NCI-H2081 treated with DMSO at 0.1 percent for 48 hours (cell line): ENCODE results near the gene CDK8.

Source experiments
- DNase-seq: peaks from one replicate; lab custom pipeline; 2025; lab: John Stamatoyannopoulos, UW

The CDK8 gene

GRCh38 chr13:26384587-26384986 is 130.7 kb downstream of the CDK8 start:
- DNase-seq: no peak

DNA sequence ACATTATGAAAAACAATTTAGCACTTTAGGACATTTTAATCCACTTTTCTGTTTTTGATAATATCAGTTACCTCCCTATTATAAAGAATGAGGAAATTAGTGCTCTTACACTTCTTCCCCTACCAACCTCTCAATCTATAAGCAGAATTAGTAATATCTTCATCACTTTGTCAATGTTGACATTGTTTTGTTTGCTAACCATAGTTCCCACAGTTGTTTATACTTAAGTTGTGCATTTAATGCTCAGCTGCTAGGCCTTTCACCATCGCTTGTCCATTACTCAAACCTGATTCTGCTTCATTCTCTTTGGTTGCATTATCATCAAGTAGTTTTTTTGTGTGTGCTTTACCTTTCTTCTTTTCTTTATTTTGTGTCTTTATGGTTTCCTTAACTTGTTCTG is 132.1 kb downstream of the CDK8 start:
- no peak for DNase-seq

DNA sequence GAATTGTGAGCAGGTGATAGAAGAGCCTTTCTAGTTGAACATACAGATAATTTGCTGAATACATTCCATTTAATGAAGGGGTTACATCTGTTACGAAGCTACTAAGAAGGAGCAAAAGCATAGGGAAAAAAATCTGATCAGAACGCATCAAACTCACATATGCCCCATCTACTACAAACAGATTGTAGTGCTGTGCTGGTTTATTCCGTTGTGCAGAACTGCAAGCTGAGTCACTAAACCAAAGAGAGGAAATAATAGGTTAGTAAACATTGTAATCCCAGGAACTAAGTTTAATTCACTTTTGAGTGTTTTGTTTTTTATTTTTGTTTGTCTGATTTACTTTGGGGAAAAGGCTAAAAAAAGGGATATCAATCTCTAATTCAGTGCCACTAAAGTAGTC is 136.3 kb downstream of the CDK8 start:
- no peak for DNase-seq

DNA sequence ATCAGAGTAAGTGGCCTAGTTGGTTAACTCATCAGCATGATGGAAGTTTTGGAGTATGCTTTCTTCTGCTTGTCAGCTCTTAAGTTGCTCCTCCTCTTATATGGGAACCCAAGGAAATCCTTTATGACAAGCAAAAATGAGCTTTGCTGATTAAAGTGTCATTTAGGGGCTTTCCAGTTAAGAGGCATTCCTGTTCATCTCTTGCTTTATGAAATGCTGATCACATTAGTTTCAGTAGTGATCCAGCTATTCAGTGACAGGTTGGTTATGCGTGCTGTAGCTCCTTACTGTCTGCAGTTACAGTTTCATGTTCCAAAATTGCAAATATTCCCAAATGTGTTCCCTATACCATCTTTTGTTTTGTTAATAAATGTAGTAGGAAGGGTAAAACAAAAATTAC is 146.6 kb downstream of the CDK8 start:
- no peak for DNase-seq

DNA sequence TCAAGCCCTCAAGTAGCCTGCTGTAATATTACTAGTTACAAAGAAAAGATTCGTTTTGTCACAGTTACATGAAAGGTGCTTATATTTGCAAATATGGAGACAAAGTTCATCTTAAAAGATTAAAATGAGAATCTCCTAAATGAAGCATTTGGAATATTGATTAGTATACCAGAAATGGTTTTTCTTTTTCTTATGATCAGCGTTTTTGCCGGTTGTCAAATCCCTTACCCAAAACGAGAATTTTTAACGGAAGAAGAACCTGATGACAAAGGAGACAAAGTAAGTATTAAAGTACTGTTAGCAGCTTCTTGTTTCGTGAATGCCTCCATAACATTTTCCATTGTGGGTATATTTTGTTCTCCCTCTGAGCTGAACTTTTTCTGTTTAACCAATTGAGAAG is 147.1 kb downstream of the CDK8 start:
- no peak for DNase-seq

DNA sequence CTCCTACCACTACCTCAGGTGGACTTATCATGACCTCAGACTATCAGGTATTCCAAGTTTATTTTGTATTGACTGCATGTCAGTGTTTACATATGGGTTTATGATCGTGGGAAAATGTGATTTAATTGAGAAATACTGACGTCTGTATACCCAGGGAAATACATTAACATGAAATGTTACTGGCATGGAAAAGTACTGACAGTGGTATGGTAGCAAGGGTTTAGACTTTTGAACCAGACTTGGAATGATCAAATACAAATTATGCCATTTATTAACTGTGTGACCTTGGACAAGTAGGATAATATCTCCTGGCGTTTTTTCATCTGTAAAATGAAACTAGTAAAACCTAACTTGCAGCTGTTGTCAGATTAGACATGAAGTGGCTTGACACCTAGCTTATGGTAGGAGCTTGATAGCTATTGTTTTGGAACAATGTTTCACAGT is 147.7 kb downstream of the CDK8 start:
- DNase-seq: no peak

GRCh38 chr13:26406791-26407190 is 152.9 kb downstream of the CDK8 start:
- no peak for DNase-seq

DNA sequence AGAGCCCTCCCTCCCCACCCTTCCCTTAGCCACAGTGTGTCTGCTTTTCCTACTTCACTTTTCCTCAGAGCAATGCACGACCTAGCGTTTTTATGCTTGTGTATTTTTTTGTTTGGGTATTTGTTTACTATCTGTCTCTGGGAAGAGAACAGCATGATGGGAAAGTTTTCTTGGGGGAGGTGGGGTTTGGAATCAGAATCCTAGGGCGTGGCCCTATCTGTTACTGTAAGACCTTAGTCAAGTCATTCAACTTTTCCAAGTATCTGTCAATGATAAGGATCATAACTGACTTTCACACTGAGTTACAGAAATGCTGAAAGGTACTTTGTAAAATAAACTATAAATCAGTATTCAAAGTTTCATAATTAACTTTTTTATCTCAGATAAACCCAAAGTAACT is 157.3 kb downstream of the CDK8 start:
- DNase-seq: no peak

GRCh38 chr13:26412263-26412662 is 158.3 kb downstream of the CDK8 start:
- no peak for DNase-seq

DNA sequence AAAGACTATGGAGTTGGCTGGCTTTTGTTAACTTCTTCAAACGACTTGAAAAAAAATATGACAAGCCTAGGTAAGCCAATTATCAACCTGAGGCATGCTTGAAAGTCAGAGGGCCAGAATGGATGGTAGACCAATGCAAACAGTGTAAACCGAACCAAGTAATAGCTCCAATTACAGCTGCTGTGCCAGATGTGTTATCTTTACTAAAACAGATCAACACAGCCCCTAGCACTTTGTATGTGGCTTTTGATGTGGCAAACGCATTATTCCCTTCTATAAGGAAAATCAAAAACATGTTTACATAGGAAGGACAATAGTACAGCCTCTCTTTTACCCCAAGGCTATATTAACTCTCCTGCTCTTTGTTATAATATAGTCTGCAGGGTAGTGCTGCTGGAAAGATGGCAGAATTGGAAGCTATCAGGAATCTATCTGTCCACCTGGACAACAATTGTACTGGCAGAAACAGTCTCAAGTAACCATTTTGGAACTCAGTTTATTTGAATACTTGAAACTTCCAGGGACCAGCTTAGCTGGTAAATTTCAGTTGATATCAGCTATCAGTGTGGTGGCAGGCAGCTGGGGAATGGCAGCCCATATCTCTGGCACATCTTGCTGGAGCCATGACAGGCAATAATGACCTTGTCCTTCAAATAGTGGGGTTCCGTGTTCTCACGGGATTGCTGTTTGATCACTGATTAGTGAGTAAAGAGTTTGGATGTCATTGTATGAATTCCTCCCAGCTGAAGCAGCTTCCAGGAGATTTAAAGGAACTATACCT is 159.2 kb downstream of the CDK8 start:
- no peak for DNase-seq

GRCh38 chr13:26420282-26420960 is 166.5 kb downstream of the CDK8 start:
- DNase-seq: no peak

DNA sequence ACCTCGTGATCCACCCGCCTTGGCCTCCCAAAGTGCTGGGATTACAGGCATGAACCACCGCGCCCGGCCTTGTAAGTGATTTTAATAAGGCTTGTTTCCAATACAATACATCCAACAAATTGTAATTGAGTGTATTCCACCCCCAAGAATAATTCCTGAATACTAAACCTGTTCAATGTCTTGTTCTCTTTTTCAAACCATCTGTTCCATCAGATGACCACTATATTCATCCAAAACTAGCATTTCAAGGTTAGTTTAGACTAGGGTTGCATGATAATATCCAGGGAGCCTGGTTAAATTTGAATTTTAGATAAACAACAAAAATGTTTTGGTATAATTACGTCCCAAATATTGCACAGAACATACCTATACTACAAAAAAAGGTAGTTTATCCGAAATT is 168.1 kb downstream of the CDK8 start:
- no peak for DNase-seq

GRCh38 chr13:26423629-26424028 is 169.7 kb downstream of the CDK8 start:
- DNase-seq: no peak

DNA sequence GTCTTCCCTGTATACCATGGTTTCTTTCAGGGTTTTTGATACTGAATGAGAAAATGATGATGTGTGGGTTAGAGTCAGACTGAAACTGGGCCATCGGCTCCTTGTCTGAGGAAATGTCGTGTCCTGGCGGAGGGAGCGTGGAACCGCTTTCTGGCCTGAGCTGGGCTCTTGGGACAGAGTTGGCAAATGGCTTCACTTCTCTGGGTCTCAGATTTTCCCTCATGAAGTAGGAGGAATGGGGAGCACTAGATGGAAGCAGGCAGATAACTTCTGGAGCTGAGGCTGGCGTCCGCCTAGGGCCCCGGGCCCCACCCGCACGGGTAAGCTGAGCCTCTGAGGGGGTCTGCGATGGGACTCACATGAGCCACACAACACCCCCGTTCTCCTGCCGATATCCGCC is 170.3 kb downstream of the CDK8 start:
- no peak for DNase-seq

GRCh38 chr13:26425443-26426358 is 171.8 kb downstream of the CDK8 start:
- no peak for DNase-seq

DNA sequence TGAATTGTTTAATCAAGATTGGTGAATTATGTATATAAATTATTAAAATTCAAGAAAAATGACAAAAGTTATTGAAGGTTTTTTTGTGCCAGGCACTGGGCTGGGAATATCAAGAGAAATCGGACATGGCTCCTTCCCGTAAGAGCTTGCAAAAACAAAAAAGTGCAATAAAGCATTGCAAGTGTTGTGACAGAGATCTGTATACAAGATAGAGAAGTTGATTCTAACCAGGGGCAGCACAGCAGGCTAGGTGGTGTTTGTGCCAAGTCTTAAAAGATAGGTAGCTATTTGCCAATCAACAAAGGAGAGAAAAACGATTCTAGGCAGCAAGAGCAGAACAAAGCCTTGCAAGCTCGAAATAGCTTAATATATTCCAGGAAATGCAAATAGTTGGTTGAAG is 179.8 kb downstream of the CDK8 start:
- no peak for DNase-seq

GRCh38 chr13:26435171-26435570 is 181.2 kb downstream of the CDK8 start:
- no peak for DNase-seq

DNA sequence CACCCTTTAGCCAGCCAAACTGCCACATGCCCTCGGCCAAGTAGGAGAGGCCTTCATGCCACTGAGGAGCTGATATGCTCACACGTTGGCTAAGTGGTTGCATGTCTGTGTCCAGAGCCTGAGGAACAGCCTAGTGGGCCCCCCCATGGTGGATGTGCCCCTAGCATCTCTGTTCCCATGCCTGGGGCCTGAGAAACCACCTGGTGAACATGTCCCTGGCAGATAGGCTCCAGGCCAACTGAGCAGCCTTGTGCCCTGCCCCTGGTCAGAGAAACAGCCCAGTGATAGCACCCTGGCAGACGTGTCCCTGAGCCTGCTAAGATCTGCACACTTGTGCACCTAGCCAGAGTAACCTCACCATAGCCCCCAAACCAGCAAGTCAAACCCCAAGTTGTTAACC is 181.7 kb downstream of the CDK8 start:
- DNase-seq: no peak

- no peak for DNase-seq
Measured at GRCh38 chr13:26436914-26437313, 183.0 kb downstream of the CDK8 start.

DNA sequence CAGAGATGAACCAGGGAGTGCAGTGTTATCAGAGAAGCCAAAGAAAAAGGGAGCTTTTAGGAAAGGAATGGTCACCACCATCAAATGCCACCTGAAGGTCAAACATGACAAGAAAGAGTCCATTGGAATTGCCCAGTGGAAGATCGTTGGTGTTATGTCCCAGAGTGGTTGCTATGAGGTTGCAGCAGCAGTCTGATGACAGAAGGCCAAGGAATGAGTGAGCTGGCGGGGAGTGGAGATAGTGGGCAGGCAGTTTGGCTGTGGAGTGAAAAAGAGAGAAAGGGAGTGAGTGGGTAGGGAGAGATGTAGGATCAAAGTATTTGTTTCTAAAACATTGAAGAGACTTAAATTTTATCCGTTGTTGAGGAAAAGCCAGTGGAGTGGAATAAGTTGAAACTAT is 186.2 kb downstream of the CDK8 start:
- DNase-seq: no peak

DNA sequence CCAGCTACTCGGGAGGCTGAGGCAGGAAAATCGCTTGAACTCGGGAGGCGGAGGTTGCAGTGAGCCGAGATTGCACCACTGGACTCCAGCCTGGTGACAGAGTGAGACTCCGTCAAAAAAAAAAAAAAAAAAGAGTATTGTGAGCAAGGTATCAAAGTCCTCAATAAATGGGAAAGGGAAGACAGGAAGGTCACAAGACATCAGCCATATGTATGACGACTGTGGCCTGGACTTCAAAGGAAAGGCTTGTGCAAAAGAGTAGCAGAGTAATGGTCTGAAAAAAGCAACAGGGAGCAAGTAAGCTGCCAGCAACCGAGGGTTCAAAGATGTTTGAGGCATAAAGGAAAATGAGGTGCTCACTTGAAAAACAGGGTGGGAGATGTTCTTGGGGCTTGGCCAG is 187.5 kb downstream of the CDK8 start:
- DNase-seq: no peak

DNA sequence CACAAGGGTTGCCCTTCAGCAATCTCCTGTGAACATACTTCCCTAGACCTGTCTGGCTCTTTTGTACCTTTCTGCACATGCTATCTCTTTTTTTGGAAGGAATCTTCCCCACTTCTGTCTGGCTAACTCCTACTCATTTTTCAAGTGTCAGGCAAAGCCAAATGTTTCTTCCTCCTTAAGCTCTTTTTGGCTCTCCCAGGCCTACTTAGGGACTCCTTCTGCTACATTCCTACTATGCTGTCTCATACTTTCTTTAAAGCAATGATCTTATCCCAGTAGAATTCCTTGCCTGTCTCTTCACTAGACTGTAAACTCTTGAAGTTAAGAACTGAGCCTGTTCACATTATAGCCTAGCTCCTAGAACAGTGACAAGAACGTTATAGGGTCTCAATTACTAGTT is 188.6 kb downstream of the CDK8 start:
- DNase-seq: no peak

DNA sequence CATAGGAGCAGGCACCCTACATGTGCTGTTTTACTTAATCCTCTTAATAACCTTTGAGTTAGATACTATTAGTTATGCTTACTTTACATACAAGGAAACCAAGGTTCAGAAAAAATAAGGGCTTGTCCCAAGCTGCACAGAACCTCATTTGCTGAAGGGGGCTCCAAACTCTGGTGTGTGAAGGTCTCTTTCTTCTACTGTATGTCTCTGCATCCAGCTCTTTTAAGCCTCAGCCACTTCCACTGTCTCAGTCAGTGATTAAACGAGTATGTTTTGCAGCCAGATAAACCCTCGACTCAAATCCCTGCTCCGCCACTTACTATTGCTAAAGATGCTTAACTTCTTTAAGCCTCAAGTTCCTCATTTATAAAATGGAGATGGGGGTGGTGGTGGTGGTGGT is 191.2 kb downstream of the CDK8 start:
- no peak for DNase-seq
